ENCODE measurements around the gene OGFOD2.
"Not testable (repeated sequence)": the region's sequence is repeated elsewhere in the genome, so short reads cannot be mapped to it uniquely, and the experiment has no call there.

Gene OGFOD2

DNA sequence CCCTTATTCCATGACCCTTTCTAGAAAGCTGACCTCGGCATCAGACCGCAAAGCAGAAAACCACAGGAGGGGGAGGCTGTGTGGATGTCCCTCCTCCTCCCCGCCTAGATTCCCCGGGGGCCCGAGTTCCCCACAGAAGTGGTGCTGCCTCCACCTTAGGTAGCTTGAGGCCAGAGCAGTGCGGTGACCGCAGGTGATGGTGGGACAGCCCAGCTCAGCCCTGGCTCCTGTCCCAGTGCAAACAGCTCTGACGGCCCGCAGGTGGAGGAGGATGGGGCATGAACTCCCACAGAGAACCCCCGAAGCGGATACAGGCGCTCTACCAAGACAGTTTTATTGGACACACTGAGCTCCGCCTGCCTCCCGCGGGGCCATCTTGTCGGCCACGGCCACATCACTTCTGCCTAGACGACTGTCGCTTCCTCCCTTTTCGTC is 25.0 kb downstream of the OGFOD2 start:
- in situ Hi-C loops (cut with MboI; ENCODE audit: low sequenced_read_pairs), result no loop called here

DNA sequence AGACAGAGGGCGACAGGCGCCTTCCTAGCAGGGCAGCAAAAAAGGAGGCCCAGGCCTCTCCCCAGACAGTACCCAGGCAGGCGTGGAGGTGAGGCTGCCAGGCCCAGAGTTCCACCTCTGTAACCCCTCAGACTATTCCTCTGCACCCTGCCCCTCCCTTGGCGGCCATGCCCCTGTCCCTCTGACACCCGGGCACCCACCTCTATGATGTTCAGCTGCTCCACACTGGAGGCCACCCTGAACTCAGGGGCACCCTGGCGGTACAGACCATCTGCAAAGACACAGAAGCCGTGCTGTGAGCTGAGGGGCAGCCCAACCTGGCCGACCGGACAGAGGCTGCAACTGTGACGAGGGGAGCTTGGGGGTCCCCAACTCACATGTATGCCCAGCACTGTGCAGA is 25.5 kb downstream of the OGFOD2 start:
- in situ Hi-C loops (cut with MboI; ENCODE audit: low sequenced_read_pairs), result no loop called here

DNA sequence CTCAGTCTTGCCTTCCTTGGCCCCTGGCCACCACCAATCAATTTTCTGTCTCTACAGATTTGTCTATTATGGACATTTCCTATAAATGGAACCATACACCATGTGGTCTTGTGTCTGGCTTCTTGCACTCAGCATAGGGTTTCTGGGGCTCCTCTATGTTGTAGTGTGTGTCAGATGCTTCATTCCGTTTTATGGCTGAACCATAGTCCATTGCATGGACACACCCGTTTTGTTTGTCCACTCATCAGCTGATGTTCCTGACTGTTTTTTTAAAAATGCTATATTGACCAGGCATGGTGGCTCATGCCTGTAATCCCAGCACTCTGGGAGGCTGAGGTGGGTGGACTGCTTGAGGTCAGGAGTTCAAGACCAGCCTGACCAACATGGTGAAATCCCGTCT is 26.4 kb downstream of the OGFOD2 start:
- in situ Hi-C loops (cut with MboI; ENCODE audit: low sequenced_read_pairs), result no loop called here

DNA sequence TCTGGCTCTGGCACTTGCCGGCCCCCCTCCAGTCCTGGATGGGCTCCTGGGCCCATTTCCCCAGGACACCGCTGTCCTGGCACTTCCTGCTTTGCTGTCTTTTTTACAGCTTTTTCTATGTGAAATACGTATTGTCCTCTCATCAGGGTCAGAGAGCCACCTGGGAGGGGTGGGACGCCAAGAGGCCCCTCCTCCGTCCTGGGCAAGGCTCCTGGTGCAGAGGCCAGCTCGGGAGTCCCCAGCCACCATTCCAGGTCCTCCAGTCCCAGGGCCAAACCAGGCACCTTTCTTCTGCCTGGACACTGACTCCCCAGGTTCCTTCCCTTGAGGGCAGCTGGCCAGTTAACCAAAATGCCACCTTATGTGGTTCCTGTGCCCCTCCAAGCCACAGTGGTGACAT is 28.2 kb downstream of the OGFOD2 start:
- in situ Hi-C loops (cut with MboI; ENCODE audit: low sequenced_read_pairs), result no loop called here

DNA sequence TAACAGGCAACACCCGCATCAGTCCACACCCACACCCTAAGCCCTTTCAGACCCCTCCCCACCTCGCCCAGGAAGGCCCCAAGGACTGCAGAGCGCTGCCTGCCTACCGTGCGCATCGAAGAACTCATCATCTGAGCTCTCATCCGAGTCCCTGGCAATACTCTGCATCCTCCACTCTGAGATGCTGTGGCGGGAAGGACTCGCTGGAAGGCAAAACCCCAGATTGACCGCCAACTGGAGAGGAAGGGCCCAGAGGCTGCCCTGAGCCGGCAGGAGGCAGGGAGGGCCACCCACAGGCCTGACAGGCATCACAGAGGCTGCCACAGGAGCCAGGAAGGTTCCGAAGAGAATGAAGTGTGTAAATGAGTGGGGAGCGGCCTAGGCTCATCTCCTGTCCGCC is 29.2 kb downstream of the OGFOD2 start:
- in situ Hi-C loops (cut with MboI; ENCODE audit: low sequenced_read_pairs), result no loop called here

DNA sequence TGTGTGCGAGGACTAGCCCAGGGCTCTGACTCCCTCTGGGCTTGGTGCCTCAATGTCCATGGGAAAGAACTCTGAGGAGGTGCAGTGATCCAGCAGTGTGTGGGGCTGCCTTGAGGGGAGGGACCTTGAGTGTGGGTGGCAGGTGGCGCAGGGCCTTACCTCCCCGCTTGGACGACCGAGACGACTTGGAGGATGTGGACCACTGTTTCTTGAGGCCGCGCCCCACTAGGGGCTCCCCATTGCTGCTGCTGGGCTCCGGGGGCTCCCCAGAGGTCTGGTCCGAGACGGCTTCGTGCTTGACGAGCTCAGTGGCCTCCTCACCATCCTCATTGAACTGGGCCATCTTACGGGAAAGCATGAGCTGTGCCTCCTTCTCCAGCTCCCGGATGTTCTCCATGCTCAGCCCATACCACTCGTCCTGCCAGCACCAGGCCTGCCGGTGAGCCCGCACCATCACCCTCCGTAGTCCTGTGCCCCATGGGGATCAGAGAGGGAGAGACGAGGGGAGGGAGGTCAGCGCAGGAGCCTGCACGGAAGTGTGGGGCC is 30.1 kb downstream of the OGFOD2 start:
- in situ Hi-C loops (cut with MboI; ENCODE audit: low sequenced_read_pairs), result no loop called here

DNA sequence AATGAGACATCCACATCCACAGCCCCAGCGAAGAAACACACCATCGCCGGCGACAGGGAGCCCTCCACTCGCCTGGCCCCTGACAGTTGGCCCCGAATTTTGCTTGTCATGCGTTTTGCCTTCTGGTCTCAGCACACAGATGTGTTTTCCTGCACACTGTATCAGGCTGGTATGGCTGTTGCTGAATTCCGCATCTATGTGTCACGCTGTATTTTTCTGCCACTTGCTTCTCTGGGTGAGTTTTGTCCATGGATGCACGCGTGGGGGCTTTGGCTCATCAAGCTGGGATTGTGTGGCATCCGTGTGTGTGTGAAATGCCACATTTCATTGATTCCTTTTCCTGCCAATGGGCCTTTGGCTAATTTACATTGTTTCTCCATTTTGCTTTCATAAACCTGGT is 31.9 kb downstream of the OGFOD2 start:
- in situ Hi-C loops (cut with MboI; ENCODE audit: low sequenced_read_pairs), result no loop called here

DNA sequence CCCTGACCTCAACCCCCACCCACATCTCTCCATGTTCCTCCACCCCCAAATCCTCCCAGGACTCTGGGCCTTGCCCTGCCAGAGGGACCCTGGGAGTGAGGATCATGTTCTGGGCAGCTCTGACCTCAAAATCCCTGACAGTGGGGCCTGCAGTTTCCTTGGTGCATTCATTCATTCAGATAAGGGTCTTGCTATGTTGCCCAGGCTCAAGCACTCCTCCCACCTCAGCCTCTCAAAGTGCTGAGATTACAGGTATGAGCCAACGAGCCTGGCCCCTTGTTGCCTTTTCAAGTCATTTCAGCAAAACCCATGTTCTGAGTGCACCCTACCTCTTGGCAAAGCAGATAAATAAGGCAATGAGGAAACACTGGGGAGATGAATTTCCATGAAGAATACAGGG is 35.1 kb downstream of the OGFOD2 start:
- in situ Hi-C loops (cut with MboI; ENCODE audit: low sequenced_read_pairs), result no loop called here

DNA sequence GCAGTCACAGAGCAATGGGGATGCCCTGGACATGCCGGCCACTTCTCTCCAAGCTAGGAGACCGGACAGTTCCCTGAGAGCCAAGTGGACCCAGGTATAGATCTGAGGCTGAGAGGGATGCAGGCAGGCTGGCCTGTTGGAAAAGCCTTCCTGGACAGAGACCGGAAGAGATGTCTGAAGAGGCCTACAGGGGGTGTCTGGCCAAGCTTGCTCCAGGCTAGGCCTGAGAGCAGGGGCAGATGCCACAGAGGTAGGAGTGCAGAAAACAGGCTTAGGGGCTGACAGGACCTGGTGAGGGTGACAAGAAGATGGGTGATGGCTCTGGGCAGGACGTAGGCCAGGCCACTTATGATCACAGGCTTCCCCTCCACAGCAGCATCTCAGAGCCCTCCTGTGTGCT is 35.6 kb downstream of the OGFOD2 start:
- in situ Hi-C loops (cut with MboI; ENCODE audit: low sequenced_read_pairs), result no loop called here

DNA sequence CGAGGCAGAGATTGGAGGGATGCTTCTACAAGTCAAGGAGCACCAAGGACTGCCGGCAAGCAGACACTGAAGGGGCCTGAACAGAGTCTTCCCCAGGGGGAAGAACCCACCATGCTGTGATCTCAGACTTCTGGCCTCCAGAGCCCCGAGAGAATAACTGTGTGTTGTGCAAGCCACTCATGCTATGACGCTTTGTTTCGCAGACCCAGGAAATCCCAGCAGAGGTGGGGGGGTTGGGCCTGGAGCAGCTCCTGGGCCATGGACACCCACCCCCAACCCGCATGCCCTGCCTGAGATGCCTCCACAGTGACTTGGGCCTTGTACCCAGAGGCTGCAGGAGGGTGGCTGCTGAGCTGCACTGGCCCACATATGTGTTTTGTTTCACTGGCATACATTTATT is 36.7 kb downstream of the OGFOD2 start:
- in situ Hi-C loops (cut with MboI; ENCODE audit: low sequenced_read_pairs), result no loop called here

DNA sequence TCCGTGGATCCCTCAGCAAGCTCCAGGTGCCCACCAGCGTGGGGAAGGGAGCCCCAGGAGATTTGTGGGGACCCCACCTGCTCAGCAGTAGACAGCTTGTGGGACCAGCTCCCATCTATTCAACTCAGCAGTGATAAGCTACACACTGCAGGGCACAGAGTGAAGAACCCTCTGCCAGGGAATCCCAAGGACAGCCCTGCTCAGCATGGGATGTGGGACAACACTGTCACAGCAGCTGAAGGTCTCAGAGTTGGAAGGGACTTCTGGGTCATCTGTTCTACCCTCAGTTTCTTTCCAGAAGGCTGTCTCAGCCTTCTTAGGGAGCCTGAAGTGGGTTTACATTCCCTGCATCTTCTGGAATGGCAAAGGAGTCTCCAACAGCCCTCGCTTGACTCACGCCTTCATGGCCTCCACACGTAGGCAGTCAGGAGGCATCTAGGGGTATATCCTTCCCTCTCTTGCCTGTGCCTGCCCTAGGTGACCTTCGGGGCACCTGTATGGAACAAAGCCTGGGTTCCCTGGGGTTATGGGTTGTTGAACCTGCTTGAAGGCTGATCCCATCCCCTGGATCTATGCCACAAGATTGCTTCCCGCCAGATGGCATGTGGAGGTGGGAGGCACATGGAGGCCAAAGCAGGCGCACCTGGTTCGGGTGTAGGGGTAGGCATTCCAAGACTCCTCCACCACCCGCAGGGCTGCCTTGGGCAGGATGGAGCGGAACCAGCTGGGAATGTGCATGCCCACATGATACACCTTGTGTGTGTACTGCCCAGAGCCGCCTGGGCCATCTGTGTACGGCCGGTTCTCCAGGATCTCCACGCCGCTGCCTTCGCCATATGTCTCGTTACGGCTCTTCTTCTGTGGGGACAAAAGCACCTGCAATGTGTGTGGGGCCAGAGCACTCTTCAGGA is 38.4 kb downstream of the OGFOD2 start:
- in situ Hi-C loops (cut with MboI; ENCODE audit: low sequenced_read_pairs), result no loop called here

DNA sequence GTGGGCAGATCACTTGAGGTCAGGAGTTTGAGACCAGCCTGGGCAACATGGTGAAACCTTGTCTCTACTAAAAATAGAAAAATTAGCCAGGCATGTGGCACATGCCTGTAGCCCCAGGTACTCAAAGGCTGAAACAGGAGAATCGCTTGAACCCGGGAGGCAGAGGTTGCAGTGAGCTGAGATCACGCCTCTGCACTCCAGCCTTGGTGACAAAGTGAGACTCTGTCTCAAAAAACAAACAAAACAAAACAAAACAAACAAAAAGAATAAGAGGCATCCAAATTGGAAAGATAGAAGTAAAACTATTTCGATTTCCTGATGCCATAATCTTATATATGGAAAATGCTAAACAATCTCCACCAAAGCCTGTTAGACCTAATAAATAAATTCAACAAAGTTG is 39.4 kb downstream of the OGFOD2 start:
- in situ Hi-C loops (cut with MboI; ENCODE audit: low sequenced_read_pairs), result not testable (repeated sequence)

DNA sequence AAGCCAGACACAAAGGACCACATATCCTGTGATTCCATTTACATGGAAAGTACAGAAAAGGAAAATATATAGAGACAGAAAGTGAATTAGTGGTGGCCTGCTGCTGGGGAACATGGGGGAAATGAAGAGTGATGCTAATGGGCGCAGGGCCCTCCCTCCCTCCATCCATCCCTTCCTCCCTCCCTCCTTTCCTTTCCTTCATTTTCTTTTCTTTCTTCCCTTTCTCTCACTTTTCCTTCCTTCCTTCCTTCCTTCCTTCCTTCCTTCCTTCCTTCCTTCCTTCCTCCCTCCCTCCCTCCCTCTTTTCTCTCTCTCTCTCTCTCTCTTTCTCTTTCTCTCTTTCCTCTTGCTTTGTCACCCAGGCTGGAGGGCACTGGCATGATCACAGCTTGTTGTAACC is 42.7 kb downstream of the OGFOD2 start:
- in situ Hi-C loops (cut with MboI; ENCODE audit: low sequenced_read_pairs), result no loop called here

DNA sequence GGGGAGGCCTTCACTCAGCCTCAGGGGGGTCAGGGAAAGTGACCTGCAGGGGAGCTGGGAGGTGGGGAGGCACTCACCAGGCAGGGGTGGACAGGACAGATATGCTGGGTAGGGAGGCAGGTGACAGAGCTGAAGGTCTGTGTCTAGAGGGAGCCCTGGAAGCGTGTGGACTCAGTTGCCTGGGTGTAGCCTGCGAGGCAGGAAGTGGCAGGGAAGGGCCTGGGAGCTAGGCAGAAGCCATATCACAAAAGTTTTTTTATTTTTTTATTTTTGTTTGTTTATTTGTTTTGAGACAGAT is 44.7 kb downstream of the OGFOD2 start:
- in situ Hi-C loops (cut with MboI; ENCODE audit: low sequenced_read_pairs), result no loop called here

DNA sequence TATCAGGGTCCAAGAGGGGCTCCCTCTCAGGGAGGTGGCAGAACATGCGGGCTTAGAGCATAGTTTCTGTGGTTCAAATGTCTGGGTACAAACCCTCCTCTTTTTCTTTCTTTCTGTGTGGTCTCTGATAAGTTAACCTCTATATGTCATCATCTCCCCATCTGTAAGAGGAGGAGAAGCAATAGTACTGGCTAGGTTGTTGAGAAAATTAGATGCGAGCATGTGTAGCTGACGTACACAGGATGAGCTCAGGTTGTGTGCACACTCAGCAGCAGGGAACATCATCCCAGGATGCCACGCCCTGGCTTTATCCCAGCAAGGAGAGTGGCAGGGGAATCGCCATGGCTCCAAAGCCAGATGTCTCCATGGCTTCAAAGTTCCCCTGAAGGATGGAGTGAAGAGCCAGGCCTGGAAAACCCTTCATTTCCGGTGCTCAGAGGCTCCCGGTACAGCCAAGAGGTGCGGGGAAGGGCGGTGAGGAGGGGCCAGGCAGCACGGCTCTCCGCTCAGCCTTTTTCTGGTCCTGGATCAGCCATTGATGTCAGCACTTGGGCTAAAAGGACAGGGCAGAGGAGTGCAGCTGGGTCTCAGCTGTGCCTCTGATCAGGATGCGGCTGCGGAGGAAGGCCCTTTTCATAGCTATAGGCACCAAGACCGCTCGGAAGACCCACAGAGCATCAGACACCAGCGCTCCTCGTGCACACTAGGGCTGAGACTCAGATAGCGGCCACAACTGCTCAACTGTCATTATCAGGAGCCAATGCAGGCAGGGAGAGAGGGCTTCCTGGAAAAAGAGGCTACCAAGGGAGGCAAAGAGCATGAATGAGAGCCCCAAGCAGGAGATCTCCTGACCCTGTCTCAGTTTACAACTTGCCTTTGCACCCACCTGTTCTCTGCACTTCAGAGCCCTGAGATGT is 46.9 kb downstream of the OGFOD2 start:
- in situ Hi-C loops (cut with MboI; ENCODE audit: low sequenced_read_pairs), result no loop called here

DNA sequence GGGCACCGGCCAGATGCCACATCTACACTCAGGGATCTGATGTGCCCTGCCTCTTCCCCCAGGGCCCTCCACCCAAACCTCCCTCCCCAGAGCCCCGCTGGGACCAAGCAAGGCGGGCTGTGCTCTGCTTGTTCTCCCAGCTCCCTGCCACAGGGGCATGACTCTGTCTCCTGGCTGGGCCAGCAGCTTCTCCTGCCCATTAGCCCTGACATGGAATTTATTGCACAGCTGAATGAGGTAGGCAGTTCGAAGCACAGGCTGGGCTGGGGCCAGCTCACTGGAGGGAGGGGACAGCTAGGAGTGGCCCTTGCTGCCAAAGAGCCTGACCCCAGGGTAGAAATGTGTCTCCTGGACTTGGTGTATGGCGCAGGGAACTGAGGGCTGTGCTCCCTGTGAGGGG is 47.8 kb downstream of the OGFOD2 start:
- in situ Hi-C loops (cut with MboI; ENCODE audit: low sequenced_read_pairs), result no loop called here

DNA sequence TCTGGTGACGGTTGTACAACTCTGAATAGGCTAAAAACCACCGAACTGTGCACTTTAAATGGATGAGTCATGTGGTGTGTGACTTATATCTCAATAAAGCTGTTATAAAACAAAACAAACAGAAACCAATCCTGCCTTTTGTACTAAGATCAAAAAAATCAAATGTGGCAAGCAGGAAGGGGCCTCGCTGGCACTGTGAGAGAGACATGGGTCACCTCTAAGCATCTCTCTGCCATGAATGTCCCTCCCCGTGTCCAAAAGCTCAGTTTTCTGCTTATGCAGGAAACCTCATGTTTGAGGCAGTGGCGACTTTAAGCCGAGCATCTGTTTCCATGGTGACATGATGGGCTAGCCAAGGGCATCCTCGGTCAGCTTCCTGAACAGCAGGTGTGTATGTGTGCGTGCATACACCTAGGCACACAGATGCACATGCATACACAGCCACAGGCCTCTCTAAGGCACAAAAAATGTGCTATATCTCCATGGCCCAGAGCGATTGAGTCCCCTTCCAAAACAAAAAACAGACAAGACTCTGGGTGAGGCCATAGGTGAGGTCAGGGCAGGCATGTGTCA is 49.9 kb downstream of the OGFOD2 start:
- in situ Hi-C loops (cut with MboI; ENCODE audit: low sequenced_read_pairs), result no loop called here

DNA sequence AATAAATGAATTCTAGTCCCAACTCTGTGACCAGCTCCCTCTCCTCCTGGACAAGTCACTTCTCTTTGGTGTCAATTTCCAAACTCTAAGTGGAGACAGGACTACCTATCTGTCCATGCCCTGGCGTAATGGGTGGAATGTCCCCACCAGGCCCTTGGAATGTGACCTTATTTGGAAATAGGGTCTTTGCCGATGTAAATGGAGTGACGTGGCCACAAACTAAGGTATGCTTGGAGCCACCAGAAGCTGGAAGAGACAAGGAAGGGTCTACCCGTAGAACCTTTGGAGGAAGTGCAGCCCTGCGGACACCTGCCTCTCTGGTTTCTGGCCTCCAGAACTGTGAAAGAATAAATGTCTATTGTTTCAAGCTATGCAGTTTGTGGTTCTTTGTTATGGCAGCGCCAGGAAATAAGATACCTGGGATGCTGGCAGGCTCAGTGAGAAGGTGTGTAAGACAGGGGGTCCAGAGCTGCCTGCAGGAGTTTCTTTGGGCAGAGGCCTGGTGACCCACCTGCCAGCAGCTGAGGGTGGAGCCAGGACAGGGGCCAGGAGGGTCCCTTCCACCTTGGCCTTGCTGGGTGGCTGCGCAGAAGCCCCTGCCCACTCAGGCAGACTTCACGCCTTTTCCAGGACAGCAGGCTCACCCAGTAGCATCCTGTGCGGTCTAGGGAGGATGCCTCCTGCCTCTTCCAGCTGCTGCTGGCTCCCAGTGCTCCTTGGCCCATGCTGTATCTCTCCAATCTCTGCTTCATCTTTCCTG is 51.2 kb downstream of the OGFOD2 start:
- in situ Hi-C loops (cut with MboI; ENCODE audit: low sequenced_read_pairs), result no loop called here

DNA sequence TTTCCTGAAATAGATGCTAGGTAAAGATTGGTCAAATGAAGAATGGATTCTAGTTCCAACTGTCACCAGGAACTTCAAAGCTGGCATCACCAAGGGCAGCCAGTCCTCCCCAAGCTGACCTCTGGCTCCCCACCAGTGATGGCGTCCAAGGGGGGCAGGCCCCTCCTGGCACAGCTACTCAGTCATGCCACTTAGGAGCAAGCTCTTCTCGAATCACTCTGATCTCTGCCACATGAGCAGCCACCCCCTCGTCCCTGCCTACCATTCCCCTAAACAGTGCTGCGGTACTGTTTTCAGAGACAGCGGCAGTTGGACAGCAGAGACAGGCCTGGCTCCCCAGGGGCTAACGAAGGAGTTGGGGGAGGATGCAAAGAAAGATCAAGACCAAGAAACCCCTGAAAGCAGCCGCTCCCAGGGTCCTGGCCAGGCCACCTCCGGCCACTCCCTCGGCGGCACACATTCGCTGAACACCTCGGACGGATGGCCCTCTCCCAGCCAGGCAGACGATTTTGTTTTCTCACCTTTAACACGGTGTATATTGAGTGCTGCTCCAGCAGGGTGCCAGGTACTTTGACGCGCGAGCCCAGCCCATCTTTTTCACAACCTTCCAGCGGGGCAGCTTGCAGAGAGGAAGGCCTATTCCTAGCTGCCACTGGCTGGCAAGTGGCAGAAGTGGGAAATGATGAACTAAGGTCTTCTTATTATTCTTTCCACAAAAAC is 52.8 kb downstream of the OGFOD2 start:
- in situ Hi-C loops (cut with MboI; ENCODE audit: low sequenced_read_pairs), result no loop called here

DNA sequence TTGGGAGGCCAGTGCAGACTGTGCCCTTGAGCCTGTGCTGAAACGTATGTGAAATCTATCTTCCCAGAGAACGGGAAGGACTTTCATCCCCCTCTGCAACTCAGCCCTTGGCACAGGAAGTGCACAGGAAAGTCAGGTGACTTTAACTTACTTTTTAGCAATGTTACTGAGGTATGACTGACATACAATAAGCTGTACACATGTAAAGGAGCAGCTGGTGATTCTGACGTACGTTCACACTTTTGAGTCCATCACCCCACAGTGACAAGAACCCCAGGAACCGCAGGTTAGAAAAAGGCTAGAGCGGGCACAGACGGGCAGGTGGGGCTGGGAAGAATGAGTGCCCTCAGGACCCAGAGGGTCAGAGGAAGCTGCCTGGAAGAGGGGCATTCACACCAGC is 53.4 kb downstream of the OGFOD2 start:
- in situ Hi-C loops (cut with MboI; ENCODE audit: low sequenced_read_pairs), result no loop called here
